Measurements from ENCODE around the gene KCNJ6.

DNA sequence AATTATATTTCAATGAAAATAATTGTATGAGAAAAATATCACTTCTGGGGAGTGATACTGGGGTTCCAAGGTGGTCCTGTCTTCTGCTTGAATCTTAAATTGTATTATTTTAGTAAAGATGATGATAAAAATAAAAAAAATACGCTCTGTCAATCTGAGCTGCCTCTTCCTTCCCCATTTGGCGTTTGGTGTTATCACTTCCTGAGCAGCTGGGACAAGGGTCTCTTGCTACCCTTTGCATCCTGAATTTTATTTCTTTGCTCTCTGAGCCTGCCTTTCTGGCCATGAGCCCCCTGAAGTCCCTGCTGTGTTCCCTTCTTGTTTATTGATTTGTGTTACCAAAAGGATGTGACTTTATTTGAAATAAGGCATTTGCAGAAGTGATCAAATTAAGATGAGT, 111.0 kb downstream of the KCNJ6 start:
- no peak for TF ChIP-seq GABPA (IDR thresholded peaks at IDR 0.05 in 1 of 2, conservative IDR thresholded peaks at IDR 0.05 in 1 of 2)
- TF ChIP-seq, protein P1, sequence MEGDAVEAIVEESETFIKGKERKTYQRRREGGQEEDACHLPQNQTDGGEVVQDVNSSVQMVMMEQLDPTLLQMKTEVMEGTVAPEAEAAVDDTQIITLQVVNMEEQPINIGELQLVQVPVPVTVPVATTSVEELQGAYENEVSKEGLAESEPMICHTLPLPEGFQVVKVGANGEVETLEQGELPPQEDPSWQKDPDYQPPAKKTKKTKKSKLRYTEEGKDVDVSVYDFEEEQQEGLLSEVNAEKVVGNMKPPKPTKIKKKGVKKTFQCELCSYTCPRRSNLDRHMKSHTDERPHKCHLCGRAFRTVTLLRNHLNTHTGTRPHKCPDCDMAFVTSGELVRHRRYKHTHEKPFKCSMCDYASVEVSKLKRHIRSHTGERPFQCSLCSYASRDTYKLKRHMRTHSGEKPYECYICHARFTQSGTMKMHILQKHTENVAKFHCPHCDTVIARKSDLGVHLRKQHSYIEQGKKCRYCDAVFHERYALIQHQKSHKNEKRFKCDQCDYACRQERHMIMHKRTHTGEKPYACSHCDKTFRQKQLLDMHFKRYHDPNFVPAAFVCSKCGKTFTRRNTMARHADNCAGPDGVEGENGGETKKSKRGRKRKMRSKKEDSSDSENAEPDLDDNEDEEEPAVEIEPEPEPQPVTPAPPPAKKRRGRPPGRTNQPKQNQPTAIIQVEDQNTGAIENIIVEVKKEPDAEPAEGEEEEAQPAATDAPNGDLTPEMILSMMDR (IDR thresholded peaks at IDR 0.05; ENCODE audit: low read depth, low read length, missing input control): no peak
- TF ChIP-seq, protein P2, sequence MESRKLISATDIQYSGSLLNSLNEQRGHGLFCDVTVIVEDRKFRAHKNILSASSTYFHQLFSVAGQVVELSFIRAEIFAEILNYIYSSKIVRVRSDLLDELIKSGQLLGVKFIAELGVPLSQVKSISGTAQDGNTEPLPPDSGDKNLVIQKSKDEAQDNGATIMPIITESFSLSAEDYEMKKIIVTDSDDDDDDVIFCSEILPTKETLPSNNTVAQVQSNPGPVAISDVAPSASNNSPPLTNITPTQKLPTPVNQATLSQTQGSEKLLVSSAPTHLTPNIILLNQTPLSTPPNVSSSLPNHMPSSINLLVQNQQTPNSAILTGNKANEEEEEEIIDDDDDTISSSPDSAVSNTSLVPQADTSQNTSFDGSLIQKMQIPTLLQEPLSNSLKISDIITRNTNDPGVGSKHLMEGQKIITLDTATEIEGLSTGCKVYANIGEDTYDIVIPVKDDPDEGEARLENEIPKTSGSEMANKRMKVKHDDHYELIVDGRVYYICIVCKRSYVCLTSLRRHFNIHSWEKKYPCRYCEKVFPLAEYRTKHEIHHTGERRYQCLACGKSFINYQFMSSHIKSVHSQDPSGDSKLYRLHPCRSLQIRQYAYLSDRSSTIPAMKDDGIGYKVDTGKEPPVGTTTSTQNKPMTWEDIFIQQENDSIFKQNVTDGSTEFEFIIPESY (IDR thresholded peaks at IDR 0.05): no peak
- TF ChIP-seq, protein P3, sequence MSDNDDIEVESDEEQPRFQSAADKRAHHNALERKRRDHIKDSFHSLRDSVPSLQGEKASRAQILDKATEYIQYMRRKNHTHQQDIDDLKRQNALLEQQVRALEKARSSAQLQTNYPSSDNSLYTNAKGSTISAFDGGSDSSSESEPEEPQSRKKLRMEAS (IDR thresholded peaks at IDR 0.05): no peak

Data from liver (tissue), 3 donors.